NK-92 (cell line): Measurements from ENCODE around the gene KIR3DL1.
"Not testable (repeated sequence)": the region's sequence is repeated elsewhere in the genome, so short reads cannot be mapped to it uniquely, and the experiment has no call there.

ENCODE experiments used
- DNase-seq: peaks from one replicate; lab custom pipeline; 2025; ENCODE audit not compliant: unreplicated experiment; lab: John Stamatoyannopoulos, UW

KIR3DL1 gene

GRCh38 chr19:54814571-54814970, 1.7 kb upstream of the KIR3DL1 start:
- DNase-seq = not testable (repeated sequence)

DNA sequence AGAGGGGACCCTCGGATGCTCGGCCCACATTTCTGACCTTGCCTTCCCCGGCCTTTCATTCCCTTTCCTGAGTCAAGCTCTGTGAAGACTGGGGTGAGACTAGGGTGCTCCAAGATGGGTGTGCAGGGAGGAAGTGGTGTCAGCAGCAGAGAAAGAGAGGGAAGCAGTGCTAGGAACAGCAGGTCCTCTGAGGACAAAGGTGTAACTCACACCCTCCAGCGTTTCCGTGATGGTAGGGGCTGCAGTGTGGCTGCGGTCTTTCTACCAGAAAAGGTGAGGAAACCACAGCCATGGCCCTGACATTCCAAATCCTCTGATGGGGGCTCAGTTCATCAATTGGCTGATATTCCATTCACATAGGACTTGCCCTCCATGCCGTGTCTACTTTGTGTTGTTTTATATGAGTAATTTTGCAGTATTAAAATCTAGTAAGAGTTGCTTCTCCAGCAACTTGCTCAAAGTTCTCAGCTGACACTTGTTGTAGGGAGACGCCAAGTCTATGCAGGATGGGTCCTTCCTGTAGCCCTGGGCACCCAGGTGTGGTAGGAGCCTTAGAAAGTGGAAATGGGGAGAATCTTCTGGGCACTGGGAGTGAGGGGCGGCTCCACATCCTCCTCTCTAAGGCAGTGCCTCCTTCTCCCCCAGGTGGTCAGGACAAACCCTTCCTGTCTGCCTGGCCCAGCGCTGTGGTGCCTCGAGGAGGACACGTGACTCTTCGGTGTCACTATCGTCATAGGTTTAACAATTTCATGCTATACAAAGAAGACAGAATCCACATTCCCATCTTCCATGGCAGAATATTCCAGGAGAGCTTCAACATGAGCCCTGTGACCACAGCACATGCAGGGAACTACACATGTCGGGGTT, 1.6 kb downstream of the KIR3DL1 start:
- no peak for DNase-seq

DNA sequence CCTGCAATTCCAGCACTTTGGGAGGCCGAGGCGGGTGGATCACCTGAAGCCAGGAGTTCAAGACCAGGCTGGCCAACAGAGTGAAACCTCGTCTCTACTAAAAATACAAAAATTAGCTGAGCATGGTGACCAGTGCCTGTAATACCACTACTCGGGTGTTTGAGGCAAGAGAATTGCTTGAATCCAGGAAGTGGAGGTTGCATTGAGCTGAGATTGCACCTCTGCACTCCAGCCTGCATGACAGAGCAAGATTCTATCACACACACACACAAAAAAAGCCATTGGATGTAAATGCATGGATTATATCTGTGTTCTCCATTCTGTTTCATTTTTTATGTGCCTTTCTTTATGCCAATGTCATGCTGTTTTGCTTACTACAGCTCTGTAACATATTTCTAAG, 8.1 kb downstream of the KIR3DL1 start:
- not testable (repeated sequence) for DNase-seq

DNA sequence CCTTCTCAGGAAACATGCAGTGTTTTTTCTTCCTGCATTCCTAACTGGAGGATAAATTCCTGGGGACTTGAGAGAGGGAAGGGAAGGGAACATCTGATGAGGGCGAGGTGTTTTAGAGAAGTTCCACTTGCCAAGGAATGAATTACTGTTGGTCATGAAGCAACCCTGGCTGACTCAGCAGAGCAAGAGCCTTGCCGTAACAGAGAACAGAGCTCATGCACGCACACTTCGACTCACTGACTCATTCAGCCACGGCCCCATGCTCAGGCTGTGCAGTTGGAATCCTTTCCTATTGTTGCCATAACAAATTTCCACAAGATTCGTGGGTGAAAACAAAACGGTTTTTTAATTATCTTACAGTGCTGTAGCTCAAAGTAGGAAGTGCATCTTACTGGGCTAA, 9.1 kb downstream of the KIR3DL1 start:
- DNase-seq = not testable (repeated sequence)

GRCh38 chr19:54828064-54828463, 11.8 kb downstream of the KIR3DL1 start:
- DNase-seq = not testable (repeated sequence)

GRCh38 chr19:54832496-54832895, 16.2 kb downstream of the KIR3DL1 start, which contains the start of gene KIR2DS4:
KIR2DS4 (plus strand) TSS chr19:54832676.
- DNase-seq = not testable (repeated sequence)

DNA sequence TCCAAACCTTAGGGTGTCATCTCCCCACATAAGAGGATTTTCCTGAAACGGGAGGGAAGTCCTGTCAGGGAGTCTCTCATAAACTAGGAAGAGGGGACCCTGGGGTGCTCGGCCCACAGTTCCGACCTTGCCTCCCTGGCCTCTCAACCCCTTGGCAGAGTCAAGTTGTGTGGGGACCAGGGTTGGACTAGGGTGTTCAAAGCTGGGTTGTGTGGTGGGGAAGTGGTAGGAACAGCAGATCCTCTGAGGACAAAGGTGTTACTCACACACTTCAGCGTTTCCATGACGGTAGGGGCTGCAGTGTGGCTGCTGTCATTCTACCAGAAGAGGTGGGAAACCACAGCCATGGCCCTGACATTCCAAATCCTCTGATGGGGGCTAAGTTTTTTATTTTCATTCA, 18.9 kb downstream of the KIR3DL1 start:
- DNase-seq = not testable (repeated sequence)

- not testable (repeated sequence) for DNase-seq
These were observed 21.3 kb downstream of the KIR3DL1 start for GRCh38 chr19:54837522-54837921.

- not testable (repeated sequence) for DNase-seq
These were observed 26.9 kb downstream of the KIR3DL1 start for GRCh38 chr19:54843171-54843570.

- not testable (repeated sequence) for DNase-seq
These were observed 33.9 kb downstream of the KIR3DL1 start, which contains the start of gene KIR3DL2 for GRCh38 chr19:54850061-54850640. KIR3DL2 (plus strand) TSS chr19:54850443; CDS start chr19:54850476, 33 bp downstream.

- DNase-seq = no peak
These were observed 34.7 kb downstream of the KIR3DL1 start for GRCh38 chr19:54850930-54851329.

GRCh38 chr19:54851353-54851752, 35.1 kb downstream of the KIR3DL1 start:
- DNase-seq = no peak

DNA sequence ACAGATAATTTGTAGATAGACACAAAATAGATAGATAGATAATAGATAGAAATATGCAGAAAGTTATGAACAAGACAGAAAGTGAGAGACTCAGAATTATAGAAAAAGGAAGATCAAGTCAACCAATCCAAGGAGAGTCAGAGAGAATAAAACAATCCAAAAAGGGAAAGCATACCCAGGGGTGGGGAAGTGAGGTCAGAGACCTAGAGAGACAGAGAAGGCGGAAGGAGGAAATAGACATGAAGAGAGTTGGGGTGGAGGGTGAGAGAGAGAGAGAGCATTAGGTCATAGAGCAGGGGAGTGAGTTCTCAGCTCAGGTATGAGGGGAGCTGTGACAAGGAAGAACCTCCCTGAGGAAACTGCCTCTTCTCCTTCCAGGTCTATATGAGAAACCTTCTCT, 39.0 kb downstream of the KIR3DL1 start:
- not testable (repeated sequence) for DNase-seq

DNA sequence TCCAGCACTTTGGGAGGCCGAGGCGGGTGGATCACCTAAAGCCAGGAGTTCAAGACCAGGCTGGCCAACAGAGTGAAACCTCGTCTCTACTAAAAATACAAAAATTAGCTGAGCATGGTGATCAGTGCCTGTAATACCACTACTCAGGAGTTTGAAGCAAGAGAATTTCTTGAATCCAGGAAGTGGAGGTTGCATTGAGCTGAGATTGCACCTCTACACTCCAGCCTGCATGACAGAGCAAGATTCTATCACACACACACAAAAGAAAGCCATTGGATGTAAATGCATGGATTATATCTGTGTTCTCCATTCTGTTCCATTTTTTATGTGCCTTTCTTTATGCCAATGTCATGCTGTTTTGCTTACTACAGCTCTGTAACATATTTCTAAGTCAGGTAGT, 42.2 kb downstream of the KIR3DL1 start:
- DNase-seq = not testable (repeated sequence)

GRCh38 chr19:54859421-54859820, 43.2 kb downstream of the KIR3DL1 start:
- not testable (repeated sequence) for DNase-seq

DNA sequence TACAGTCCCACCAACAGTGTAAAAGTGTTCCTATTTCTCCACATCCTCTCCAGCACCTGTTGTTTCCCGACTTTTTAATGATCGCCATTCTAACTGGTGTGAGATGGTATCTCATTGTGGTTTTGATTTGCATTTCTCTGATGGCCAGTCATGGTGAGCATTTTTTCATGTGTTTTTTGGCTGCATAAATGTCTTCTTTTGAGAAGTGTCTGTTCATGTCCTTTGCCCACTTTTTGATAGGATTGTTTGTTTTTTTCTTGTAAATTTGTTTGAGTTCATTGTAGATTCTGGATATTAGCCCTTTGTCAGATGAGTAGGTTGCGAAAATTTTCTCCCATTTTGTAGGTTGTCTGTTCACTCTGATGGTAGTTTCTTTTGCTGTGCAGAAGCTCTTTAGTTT, 47.2 kb downstream of the KIR3DL1 start:
- DNase-seq = not testable (repeated sequence)

- DNase-seq = no peak
These were observed 55.4 kb downstream of the KIR3DL1 start for GRCh38 chr19:54871696-54872095.

DNA sequence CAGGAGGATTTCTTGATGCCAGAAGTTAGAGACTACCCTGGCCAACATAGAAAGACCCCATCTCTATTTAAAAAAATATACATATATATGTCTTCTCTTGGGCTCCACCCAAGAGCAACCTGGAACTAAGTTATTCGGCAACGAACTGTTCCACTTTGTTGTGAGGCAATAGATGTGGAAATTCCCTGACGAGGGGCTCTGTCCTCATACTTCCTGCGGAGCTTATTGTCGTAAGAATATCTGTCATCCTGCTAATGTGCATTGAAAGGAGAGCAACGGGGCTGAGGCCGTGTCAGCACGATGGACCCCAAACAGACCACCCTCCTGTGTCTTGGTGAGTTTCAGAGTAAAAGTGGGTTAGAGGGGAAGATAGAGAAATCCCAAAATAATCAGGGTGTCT, 57.7 kb downstream of the KIR3DL1 start, which contains the start of gene FCAR:
TSS of gene FCAR (plus strand) at position 246 of the 400 bp plus-strand sequence. CDS start at position 301, 55 bp downstream.
- DNase-seq = no peak

DNA sequence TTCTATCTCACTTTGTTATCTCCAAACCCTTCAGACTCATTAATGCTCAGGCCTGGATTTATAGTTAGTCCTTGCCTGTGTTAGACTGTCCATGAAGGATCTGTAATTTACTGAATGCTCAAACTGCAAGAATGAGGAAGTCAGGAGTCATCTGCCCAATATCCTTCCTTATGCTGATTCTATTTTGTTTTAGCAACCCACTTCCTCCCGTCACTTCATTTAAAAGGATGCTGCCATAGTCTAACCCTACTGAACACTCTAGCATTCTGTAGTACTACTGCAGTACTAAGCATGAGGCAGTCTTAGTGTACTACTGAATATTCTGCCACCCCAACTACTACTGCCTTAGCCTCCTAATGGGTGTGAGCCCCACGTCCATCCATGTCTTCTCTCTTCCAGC, 59.2 kb downstream of the KIR3DL1 start:
- no peak for DNase-seq

- no peak for DNase-seq
These were observed 61.2 kb downstream of the KIR3DL1 start for GRCh38 chr19:54877471-54877870.
